ENCODE results near the gene DNAJC1.

DNAJC1 gene

GRCh38 chr10:21934307-21934706, 69.2 kb downstream of the DNAJC1 start:
- Histone ChIP-seq H3K9ac (ENCODE audit: low read length) (no peak overlapping the region), H3K27ac (ENCODE audit: low read depth, low read length, poor library complexity, severe bottlenecking) (no peak overlapping the region), H3K36me3 (ENCODE audit: insufficient read depth, low read length) (no peaks in the 10 kb centered on the region), H3K27me3 (ENCODE audit: insufficient read depth, low read length) (no peaks in the 10 kb centered on the region), H2AFZ (ENCODE audit: low read length) (no peak overlapping the region), H3K4me3 (ENCODE audit: low read depth, low read length, poor library complexity, severe bottlenecking) (no peak overlapping the region), H4K20me1 (ENCODE audit: insufficient read depth, low read length) (no peaks in the 10 kb centered on the region), H3F3A (ENCODE audit: insufficient read depth, low read length) (no peaks in the 10 kb centered on the region), H3K79me2 (ENCODE audit: insufficient read depth, low read length) (no peaks in the 10 kb centered on the region), H3K9me2 (ENCODE audit: low read depth, low read length) (no peaks in the 10 kb centered on the region), H3K4me1 (ENCODE audit: insufficient read depth, low read length, severe bottlenecking) (no peaks in the 10 kb centered on the region), H3K9me3 (ENCODE audit: low read length) (no peaks in the 10 kb centered on the region), H3K4me2 (ENCODE audit: low read length) (no peak overlapping the region)
- TF ChIP-seq CTCF (IDR thresholded peaks at IDR 0.05; ENCODE audit: low read length) (no peak), EZH2 (IDR thresholded peaks at IDR 0.05; ENCODE audit: borderline replicate concordance, low read length) (no peak)

- Histone ChIP-seq H3K9me3 (ENCODE audit: low read length) (no peaks in the 10 kb centered on the region), H3K4me1 (ENCODE audit: insufficient read depth, low read length, severe bottlenecking) (no peaks in the 10 kb centered on the region), H4K20me1 (ENCODE audit: insufficient read depth, low read length) (no peaks in the 10 kb centered on the region), H3K36me3 (ENCODE audit: insufficient read depth, low read length) (no peaks in the 10 kb centered on the region), H3K4me3 (ENCODE audit: low read depth, low read length, poor library complexity, severe bottlenecking) (no peak overlapping the region), H3K4me2 (ENCODE audit: low read length) (no peak overlapping the region), H2AFZ (ENCODE audit: low read length) (no peak overlapping the region), H3K9me2 (ENCODE audit: low read depth, low read length) (no peaks in the 10 kb centered on the region), H3K9ac (ENCODE audit: low read length) (no peak overlapping the region), H3K27me3 (ENCODE audit: insufficient read depth, low read length) (no peaks in the 10 kb centered on the region), H3F3A (ENCODE audit: insufficient read depth, low read length) (no peaks in the 10 kb centered on the region), H3K79me2 (ENCODE audit: insufficient read depth, low read length) (no peaks in the 10 kb centered on the region), H3K27ac (ENCODE audit: low read depth, low read length, poor library complexity, severe bottlenecking) (no peak overlapping the region)
- TF ChIP-seq CTCF (IDR thresholded peaks at IDR 0.05; ENCODE audit: low read length) (no peak), EZH2 (IDR thresholded peaks at IDR 0.05; ENCODE audit: borderline replicate concordance, low read length) (no peak)
Observed at GRCh38 chr10:21929070-21929469, 74.5 kb downstream of the DNAJC1 start.

GRCh38 chr10:21927631-21928353, 75.7 kb downstream of the DNAJC1 start:
- H3K9ac ChIP-seq (ENCODE audit: low read length): no peak overlapping the region
- H3K79me2 ChIP-seq (ENCODE audit: insufficient read depth, low read length): no peaks in the 10 kb centered on the region
- no peaks in the 10 kb centered on the region for H3K36me3 ChIP-seq (ENCODE audit: insufficient read depth, low read length)
- H3K27me3 ChIP-seq (ENCODE audit: insufficient read depth, low read length): no peaks in the 10 kb centered on the region
- H3K4me1 ChIP-seq (ENCODE audit: insufficient read depth, low read length, severe bottlenecking): no peaks in the 10 kb centered on the region
- no peaks in the 10 kb centered on the region for H3K9me3 ChIP-seq (ENCODE audit: low read length)
- no peak overlapping the region for H3K27ac ChIP-seq (ENCODE audit: low read depth, low read length, poor library complexity, severe bottlenecking)
- H3K9me2 ChIP-seq (ENCODE audit: low read depth, low read length): no peaks in the 10 kb centered on the region
- no peak for TF ChIP-seq EZH2 (IDR thresholded peaks at IDR 0.05; ENCODE audit: borderline replicate concordance, low read length)
- no peaks in the 10 kb centered on the region for H4K20me1 ChIP-seq (ENCODE audit: insufficient read depth, low read length)
- no peak overlapping the region for H2AFZ ChIP-seq (ENCODE audit: low read length)
- no peaks in the 10 kb centered on the region for H3F3A ChIP-seq (ENCODE audit: insufficient read depth, low read length)
- no peak overlapping the region for H3K4me2 ChIP-seq (ENCODE audit: low read length)
- no peak overlapping the region for H3K4me3 ChIP-seq (ENCODE audit: low read depth, low read length, poor library complexity, severe bottlenecking)

GRCh38 chr10:21926949-21927348, 76.6 kb downstream of the DNAJC1 start:
- H2AFZ ChIP-seq (ENCODE audit: low read length): no peak overlapping the region
- no peaks in the 10 kb centered on the region for H3K9me3 ChIP-seq (ENCODE audit: low read length)
- no peak overlapping the region for H3K4me2 ChIP-seq (ENCODE audit: low read length)
- H3F3A ChIP-seq (ENCODE audit: insufficient read depth, low read length): no peaks in the 10 kb centered on the region
- no peaks in the 10 kb centered on the region for H3K9me2 ChIP-seq (ENCODE audit: low read depth, low read length)
- H3K4me3 ChIP-seq (ENCODE audit: low read depth, low read length, poor library complexity, severe bottlenecking): no peak overlapping the region
- TF ChIP-seq EZH2 (IDR thresholded peaks at IDR 0.05; ENCODE audit: borderline replicate concordance, low read length) (no peak), CTCF (IDR thresholded peaks at IDR 0.05; ENCODE audit: low read length) (no peak)
- H3K27ac ChIP-seq (ENCODE audit: low read depth, low read length, poor library complexity, severe bottlenecking): no peak overlapping the region
- H3K36me3 ChIP-seq (ENCODE audit: insufficient read depth, low read length): no peaks in the 10 kb centered on the region
- no peaks in the 10 kb centered on the region for H3K4me1 ChIP-seq (ENCODE audit: insufficient read depth, low read length, severe bottlenecking)
- H3K79me2 ChIP-seq (ENCODE audit: insufficient read depth, low read length): no peaks in the 10 kb centered on the region
- H3K27me3 ChIP-seq (ENCODE audit: insufficient read depth, low read length): no peaks in the 10 kb centered on the region
- no peaks in the 10 kb centered on the region for H4K20me1 ChIP-seq (ENCODE audit: insufficient read depth, low read length)
- no peak overlapping the region for H3K9ac ChIP-seq (ENCODE audit: low read length)
